Fibroblast of mammary gland (primary cell): ENCODE results near the gene GPA33.

ENCODE experiments used
- DNase-seq: peaks from one replicate; pipeline ENCODE4 v3.0.0-alpha.2; 2010; ENCODE audit warnings: low read depth
- H3K4me3 ChIP-seq: 2 replicates; pipeline ENCODE4 v1.5.1; 2011; ENCODE audit warnings: low read depth, mild to moderate bottlenecking, low read length, moderate library complexity; ENCODE audit not compliant: control insufficient read depth
- TF ChIP-seq, protein P1 (sequence below): conservative IDR thresholded peaks from 2 replicates; pipeline ENCODE4 v1.5.1; 2011; ENCODE audit warnings: low read depth, low read length, inconsistent platforms; ENCODE audit not compliant: control insufficient read depth, insufficient read depth

Gene GPA33

DNA sequence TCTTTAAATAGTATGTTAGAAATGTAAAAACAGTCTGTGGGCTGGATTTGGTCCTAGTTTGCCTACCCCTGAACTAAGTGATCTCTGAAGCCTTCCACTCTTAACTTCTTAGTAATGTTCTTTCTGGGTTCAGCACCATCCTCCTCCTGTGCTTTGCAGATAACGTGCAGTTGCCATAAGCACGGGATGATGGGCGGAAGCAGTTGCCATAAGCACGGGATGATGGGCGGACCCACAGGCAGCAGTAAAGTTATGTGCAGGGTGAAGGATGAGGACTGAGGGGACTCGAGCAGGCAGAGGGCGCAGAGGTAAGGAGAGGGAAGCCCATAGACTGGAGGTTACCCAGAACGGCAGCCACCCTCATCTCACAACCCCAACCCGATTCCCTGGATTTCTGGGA, 25.6 kb downstream of the GPA33 start:
- no peak overlapping the region for H3K4me3 ChIP-seq
- TF ChIP-seq, protein P1, sequence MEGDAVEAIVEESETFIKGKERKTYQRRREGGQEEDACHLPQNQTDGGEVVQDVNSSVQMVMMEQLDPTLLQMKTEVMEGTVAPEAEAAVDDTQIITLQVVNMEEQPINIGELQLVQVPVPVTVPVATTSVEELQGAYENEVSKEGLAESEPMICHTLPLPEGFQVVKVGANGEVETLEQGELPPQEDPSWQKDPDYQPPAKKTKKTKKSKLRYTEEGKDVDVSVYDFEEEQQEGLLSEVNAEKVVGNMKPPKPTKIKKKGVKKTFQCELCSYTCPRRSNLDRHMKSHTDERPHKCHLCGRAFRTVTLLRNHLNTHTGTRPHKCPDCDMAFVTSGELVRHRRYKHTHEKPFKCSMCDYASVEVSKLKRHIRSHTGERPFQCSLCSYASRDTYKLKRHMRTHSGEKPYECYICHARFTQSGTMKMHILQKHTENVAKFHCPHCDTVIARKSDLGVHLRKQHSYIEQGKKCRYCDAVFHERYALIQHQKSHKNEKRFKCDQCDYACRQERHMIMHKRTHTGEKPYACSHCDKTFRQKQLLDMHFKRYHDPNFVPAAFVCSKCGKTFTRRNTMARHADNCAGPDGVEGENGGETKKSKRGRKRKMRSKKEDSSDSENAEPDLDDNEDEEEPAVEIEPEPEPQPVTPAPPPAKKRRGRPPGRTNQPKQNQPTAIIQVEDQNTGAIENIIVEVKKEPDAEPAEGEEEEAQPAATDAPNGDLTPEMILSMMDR = no peak
- no peak for DNase-seq

DNA sequence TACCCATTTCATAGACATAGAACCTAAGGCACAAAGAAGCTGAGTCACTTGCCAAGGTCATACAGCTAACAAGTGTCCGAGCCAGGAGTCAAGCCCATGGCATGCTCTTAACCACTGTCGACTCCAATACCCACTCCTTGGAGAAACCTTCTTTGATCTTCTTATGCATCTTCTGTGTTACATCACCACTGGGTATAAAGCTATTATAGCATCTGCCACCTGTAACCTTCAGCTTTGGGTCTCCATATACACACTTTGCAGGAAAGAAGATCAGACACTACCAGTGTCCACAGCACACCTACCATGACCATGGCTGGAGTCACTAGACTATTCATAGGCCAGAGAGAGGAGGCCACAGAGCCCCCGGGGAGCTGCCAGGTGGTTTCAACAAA, 29.1 kb downstream of the GPA33 start:
- no peak overlapping the region for H3K4me3 ChIP-seq
- TF ChIP-seq, protein P1 = no peak
- no peak for DNase-seq

DNA sequence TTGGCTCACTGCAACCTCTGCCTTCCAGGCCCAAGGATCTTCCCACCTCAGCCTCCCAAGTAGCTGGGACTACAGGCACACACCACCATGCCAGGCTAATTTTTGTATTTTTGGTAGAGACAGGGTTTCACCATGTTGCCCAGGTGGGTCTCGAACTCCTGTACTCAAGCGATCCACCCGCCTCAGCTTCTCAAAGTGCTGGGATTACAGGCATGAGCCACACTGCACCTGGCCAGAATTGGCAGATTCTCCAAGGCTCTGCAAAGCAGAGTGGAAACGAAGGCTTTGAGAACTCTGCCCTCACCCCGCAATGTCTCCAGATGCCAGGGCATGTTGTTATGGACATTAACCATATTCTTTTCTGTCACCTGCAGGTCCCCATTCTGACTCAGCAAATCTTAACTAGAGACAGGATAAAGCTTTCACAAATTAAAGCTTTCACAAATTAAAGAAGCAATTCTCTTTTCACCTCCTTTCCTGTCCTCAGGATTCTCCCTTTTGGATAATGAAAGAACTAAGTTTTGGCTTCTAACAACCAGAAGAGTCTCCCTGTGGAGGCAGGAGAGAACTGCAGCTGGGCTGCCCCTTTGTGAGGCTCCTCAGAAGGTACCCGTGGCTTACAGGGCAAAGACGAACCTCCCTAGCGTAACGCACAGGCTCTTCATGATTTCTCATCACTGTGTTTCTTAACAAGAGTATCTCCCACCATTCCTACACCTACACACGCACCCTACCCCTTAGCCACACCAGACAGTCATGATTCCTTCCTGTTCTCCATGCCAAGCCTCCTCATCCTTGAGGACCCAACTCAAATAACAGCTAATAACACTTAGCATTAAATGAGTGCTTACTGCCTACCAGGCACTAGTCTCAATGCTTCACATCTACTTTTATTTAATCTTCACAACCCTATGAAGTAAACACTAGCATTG, 29.8 kb downstream of the GPA33 start:
- no peak for DNase-seq
- TF ChIP-seq, protein P1 = peak; percentile 24
- no peak overlapping the region for H3K4me3 ChIP-seq

DNA sequence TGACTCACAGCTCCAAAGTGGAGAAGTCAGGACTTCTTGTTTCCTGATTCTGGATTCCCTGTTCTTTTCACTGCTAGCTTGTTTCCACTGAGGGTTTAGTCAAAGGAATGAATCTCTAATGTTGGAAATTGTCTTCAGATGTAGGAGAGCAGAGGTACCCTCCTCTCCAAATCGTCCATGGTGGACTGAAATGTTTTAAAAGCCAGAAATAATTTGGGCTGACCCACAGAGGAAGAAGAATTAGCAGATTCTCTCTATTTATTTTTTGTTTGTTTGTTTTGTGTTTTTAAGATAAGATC, 30.4 kb downstream of the GPA33 start:
- H3K4me3 ChIP-seq = no peak overlapping the region
- TF ChIP-seq, protein P1 = no peak
- no peak for DNase-seq

DNA sequence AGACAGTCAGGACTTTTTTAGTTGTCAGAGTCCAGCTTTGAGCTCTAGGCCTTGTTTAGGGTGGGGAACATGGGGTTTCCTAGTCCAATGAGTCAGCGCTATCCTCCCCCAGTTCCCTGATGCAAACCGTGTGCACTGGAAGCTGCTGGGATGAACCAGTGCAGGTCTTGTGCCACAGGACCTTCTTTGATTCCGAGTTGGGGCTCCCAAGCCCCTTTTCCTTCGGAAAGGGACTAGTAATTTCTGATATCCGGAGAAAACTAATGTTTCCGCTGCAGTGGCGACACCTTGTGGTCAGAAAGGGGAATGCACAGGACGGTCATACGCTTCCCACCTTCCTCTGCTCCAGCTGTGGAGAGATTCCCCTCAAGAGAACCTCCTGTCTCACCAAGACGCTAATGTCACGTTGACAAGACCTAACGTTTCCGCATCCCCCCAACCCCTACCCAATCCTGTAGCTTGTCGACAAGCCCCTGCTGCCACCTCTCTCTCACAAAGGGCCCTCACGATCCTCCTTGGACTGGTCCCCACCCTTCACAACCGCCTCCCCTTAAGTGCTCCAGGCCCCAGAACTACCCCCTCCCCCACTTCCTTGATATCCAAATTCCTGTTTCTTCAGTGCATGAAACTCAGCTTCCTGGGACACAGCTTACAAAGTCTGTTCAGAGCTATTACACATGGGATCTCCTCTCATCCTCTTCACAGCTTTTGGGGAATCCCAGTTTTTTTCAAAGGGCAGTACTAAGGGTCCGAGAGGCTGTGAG, 30.9 kb downstream of the GPA33 start:
- DNase-seq = peak; percentile 62
- TF ChIP-seq, protein P1 = peak; percentile 96
- H3K4me3 ChIP-seq = no peak overlapping the region

DNA sequence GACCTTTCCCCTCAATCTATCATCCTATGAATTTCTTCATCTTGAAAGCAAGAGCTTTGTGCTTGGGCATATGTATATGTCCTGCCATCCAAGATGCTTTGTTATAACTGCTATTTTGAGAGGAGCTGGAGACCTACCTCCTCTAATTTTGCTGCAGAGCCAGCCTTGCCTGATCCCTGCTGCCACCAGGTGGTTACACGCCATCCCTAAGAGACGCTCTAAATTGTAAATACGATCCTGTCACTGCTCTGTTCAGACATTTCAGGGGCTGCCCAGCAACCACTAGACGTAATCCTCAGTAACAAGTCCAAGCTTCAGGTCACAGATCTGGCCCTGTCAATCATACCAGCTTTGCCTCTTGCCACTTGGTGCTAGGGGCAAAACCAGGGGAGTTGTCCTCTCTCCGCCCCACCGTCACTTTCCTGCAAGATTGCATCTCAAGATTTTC, 32.9 kb downstream of the GPA33 start:
- no peak overlapping the region for H3K4me3 ChIP-seq
- peak; percentile 19 for DNase-seq
- TF ChIP-seq, protein P1 = peak; percentile 39
